Measurements from ENCODE around the gene ARMC7. TPM values are rescaled to one million over a fixed set of nuclear protein-coding genes. Genes with fewer than 3 reads are reported as not detected.

ARMC7 gene
- total and polyA plus RNA-seq, 10 of the 15 experiments (the other 5 are each of a cell fraction or from before 2014, with no cell fraction given) = 1.5 to 19.8 (median 6.3) TPM

- TF ChIP-seq CHD2 (IDR thresholded peaks at IDR 0.05; ENCODE audit: borderline replicate concordance, low read depth, low read length) (peak; percentile 95), HDAC2 (IDR thresholded peaks at IDR 0.05) (no peak), CREM (IDR thresholded peaks at IDR 0.05; ENCODE audit: low read depth) (peak; percentile 32; the same call in 1 of the 2 replicates), POLR2A (IDR thresholded peaks at IDR 0.05; ENCODE audit: low read depth, low read length) (peak; percentile 99), E2F4 (IDR thresholded peaks at IDR 0.05; ENCODE audit: low read depth, low read length) (no peak), SREBF2 (IDR thresholded peaks at IDR 0.05; ENCODE audit: low read length) (no peak), MLLT1 (IDR thresholded peaks at IDR 0.05) (0 out of 2 replicates have a peak, but pooled peaks have one; percentile 50), TCF12 (IDR thresholded peaks at IDR 0.05; ENCODE audit: low read depth, low read length) (peak; percentile 76; the same call in 1 of the 2 replicates), ZNF592 (IDR thresholded peaks at IDR 0.05) (no peak), LARP7 (IDR thresholded peaks at IDR 0.05) (peak; percentile 97), CEBPZ (IDR thresholded peaks at IDR 0.05; ENCODE audit: low read depth, low read length) (peak; percentile 84), ZNF217 (IDR thresholded peaks at IDR 0.05) (no peak), ZBTB11 (CRISPR knock-in tag; IDR thresholded peaks at IDR 0.05) (no peak), ZNF207 (IDR thresholded peaks at IDR 0.05; ENCODE audit: borderline replicate concordance) (peak; percentile 83; the same call in 1 of the 2 replicates), RB1 (IDR thresholded peaks at IDR 0.05; ENCODE audit: borderline replicate concordance) (peak; percentile 90; the same call in 1 of the 2 replicates), NR2F1 (conservative IDR thresholded peaks at IDR 0.05) (peak; percentile 62)
These were observed 44.7 kb downstream of the ARMC7 start, which contains the start of gene JPT1 (continued) for GRCh38 chr17:75154195-75155106.

Measured in GM12878 (cell line).